GM23338 (cell line): ENCODE results near the gene TIRAP. TPM values are rescaled to one million over a fixed set of nuclear protein-coding genes. Genes with fewer than 3 reads are reported as not detected.

Experiments used
- ATAC-seq: fragments of 200-7000 bp; cut with Tn5 transposase; 3 replicates; pipeline ENCODE4 v1.9.1; 2020
- DNase-seq: peaks from one replicate; pipeline ENCODE4 v3.0.0-alpha.2; 2015; ENCODE audit warnings: low spot score
- H2AFZ ChIP-seq: fragments of 200-600 bp; sonication (generic); 2 replicates; pipeline ENCODE4 v1.8.0; 2016; ENCODE audit warnings: antibody characterized with exemption, mild to moderate bottlenecking, moderate library complexity
- H3F3A ChIP-seq: fragments of 200-600 bp; sonication (generic); replicated peaks from 2 replicates; pipeline ENCODE4 v1.8.0; 2017; ENCODE audit warnings: antibody characterized with exemption, mixed run types, low read depth
- H3K27ac ChIP-seq: fragments of 200-600 bp; sonication (generic); 2 replicates; pipeline ENCODE4 v1.6.1; 2016; ENCODE audit warnings: low read depth
- H3K27me3 ChIP-seq: fragments of 200-600 bp; sonication (generic); 2 replicates; pipeline ENCODE4 v1.8.0; 2016; ENCODE audit warnings: mild to moderate bottlenecking, mixed run types, moderate library complexity; ENCODE audit not compliant: insufficient read depth
- H3K36me3 ChIP-seq: fragments of 200-600 bp; sonication (generic); 2 replicates; pipeline ENCODE4 v1.8.0; 2016; ENCODE audit warnings: mild to moderate bottlenecking; ENCODE audit not compliant: insufficient read depth
- H3K4me1 ChIP-seq: fragments of 200-600 bp; sonication (generic); 2 replicates; pipeline ENCODE4 v1.8.0; 2016; ENCODE audit warnings: mild to moderate bottlenecking, moderate library complexity; ENCODE audit not compliant: insufficient read depth
- H3K4me2 ChIP-seq: fragments of 200-600 bp; sonication (generic); 2 replicates; pipeline ENCODE4 v1.7.1; 2017; ENCODE audit warnings: mixed run types
- H3K4me3 ChIP-seq: fragments of 200-600 bp; sonication (generic); 2 replicates; pipeline ENCODE4 v1.6.1; 2016; ENCODE audit warnings: mixed run types
- H3K79me2 ChIP-seq: fragments of 200-600 bp; sonication (generic); replicated peaks from 2 replicates; pipeline ENCODE4 v1.8.0; 2017; ENCODE audit warnings: mild to moderate bottlenecking; ENCODE audit not compliant: insufficient read depth
- H3K9me2 ChIP-seq: fragments of 200-600 bp; sonication (generic); 2 replicates; pipeline ENCODE4 v1.8.0; 2017; ENCODE audit not compliant: insufficient read depth
- H4K20me1 ChIP-seq: fragments of 200-600 bp; sonication (generic); replicated peaks from 2 replicates; pipeline ENCODE4 v1.8.0; 2017; ENCODE audit warnings: mild to moderate bottlenecking; ENCODE audit not compliant: insufficient read depth
- H3K27ac Mint-ChIP-seq: 2 replicates; pipeline ENCODE4 v1.8.0; 2020; ENCODE audit warnings: inconsistent platforms, mild to moderate bottlenecking, moderate library complexity, mixed read lengths
- H3K27me3 Mint-ChIP-seq: 3 replicates; pipeline ENCODE4 v1.8.0; 2022; ENCODE audit warnings: low read depth, mild to moderate bottlenecking, moderate library complexity, mixed read lengths, inconsistent platforms; ENCODE audit not compliant: insufficient read depth, poor library complexity
- H3K36me3 Mint-ChIP-seq: 3 replicates; pipeline ENCODE4 v1.8.0; 2021; ENCODE audit warnings: low read depth, mild to moderate bottlenecking, inconsistent platforms, moderate library complexity, mixed read lengths
- H3K4me1 Mint-ChIP-seq: 3 replicates; pipeline ENCODE4 v1.8.0; 2020; ENCODE audit warnings: mild to moderate bottlenecking, inconsistent platforms, mixed read lengths
- H3K4me3 Mint-ChIP-seq: 3 replicates; pipeline ENCODE4 v1.8.0; 2021; ENCODE audit warnings: moderate library complexity, mild to moderate bottlenecking, inconsistent platforms, mixed read lengths
- H3K9me3 Mint-ChIP-seq: 3 replicates; pipeline ENCODE4 v1.8.0; 2020; ENCODE audit warnings: moderate library complexity, mild to moderate bottlenecking, inconsistent platforms, mixed read lengths
- CTCF ChIP-seq, 2 experiments: fragments of 200-600 bp in 1 of 2; sonication (generic) in 1 of 2; conservative IDR thresholded peaks; 2 replicates each; pipeline versions ENCODE4 v1.5.1 to v1.6.1; 2016 to 2017; ENCODE audit warnings: antibody characterized with exemption in 2 of 2, low read depth in 2 of 2, mild to moderate bottlenecking in 2 of 2, moderate library complexity in 1 of 2
- ETS1 ChIP-seq: IDR thresholded peaks from 2 replicates; pipeline ENCODE4 v1.6.1; 2016; ENCODE audit warnings: antibody characterized with exemption
- EZH2 ChIP-seq: fragments of 200-600 bp; sonication (generic); IDR thresholded peaks from one replicate; pipeline ENCODE4 v1.8.0; 2017; ENCODE audit warnings: antibody characterized with exemption, mild to moderate bottlenecking, low read depth; ENCODE audit not compliant: unreplicated experiment
- EZH2phosphoT487 ChIP-seq: fragments of 200-600 bp; sonication (generic); IDR thresholded peaks from one replicate; pipeline ENCODE4 v1.8.1; 2018; ENCODE audit warnings: antibody characterized with exemption; ENCODE audit not compliant: unreplicated experiment
- STAT1 ChIP-seq: IDR thresholded peaks from one replicate; pipeline ENCODE4 v1.6.1; 2016; ENCODE audit warnings: antibody characterized with exemption; ENCODE audit not compliant: unreplicated experiment
- ZNF331 ChIP-seq: fragments of 250-450 bp; sonication (Bioruptor Pico); IDR thresholded peaks from 2 replicates; pipeline ENCODE4 v1.5.0; 2020; ENCODE audit warnings: low read depth, mild to moderate bottlenecking, moderate library complexity
- ZNF462 ChIP-seq: fragments of 250-450 bp; sonication (Bioruptor Pico); IDR thresholded peaks from 2 replicates; pipeline ENCODE4 v1.5.0; 2020; ENCODE audit warnings: mild to moderate bottlenecking, moderate library complexity
- polyA plus RNA-seq: library from polyadenylated mRNA; unstranded; fragments of >200 nt; fragmentation: Nextera tagmentation; extraction: Ambion mirVana; gene quantifications from 2 replicates; pipeline ENCODE4 v1.2.1, GENCODE V29; 2016
- total RNA-seq: library from RNA; depleted of rRNA; stranded (reverse); fragments of >200 nt; shearing (Covaris generic); gene quantifications from 2 replicates; pipeline ENCODE4 v1.2.3, GENCODE V29; 2014

TIRAP gene
- total and polyA plus RNA-seq, 2 experiments from 2014 or later, result 1.1 to 3.4 TPM

- DNase-seq (no peak), ATAC-seq (no peak)
- no peak overlapping the region for H3K4me2 ChIP-seq
- no peaks in the 10 kb centered on the region for H4K20me1 ChIP-seq
- H3K27me3 ChIP-seq, result no peaks in the 10 kb centered on the region
- H3K9me2 ChIP-seq, result no peaks in the 10 kb centered on the region
- TF ChIP-seq EZH2 (no peak), STAT1 (no peak)
- Mint-ChIP-seq H3K9me3 (no peaks in the 10 kb centered on the region), H3K27ac (no peak overlapping the region), H3K27me3 (peaks cover 10% of the 10 kb centered on the region), H3K4me3 (no peak overlapping the region), H3K4me1 (peaks cover 23% of the 10 kb centered on the region), H3K36me3 (peaks cover 9% of the 10 kb centered on the region; the same call in 2 of the 3 replicates)
- peak overlapping the region; percentile 50; the same call in 1 of the 2 replicates for H3K27ac ChIP-seq
- peaks cover 5% of the 10 kb centered on the region for H3K4me1 ChIP-seq
- H3K36me3 ChIP-seq, result no peaks in the 10 kb centered on the region
- no peaks in the 10 kb centered on the region for H3K79me2 ChIP-seq
- H3K4me3 ChIP-seq, result no peak overlapping the region
- no peak overlapping the region for H2AFZ ChIP-seq
- H3F3A ChIP-seq, result no peaks in the 10 kb centered on the region
Measured at GRCh38 chr11:126335463-126335760, 52.5 kb downstream of the TIRAP start.

GRCh38 chr11:126336138-126336541, 53.2 kb downstream of the TIRAP start:
- TF ChIP-seq STAT1, result no peak
- TF ChIP-seq ZNF331, result no peak
- TF ChIP-seq ETS1, result no peak
- no peak for TF ChIP-seq CTCF (conservative IDR thresholded peaks at IDR 0.05; ENCODE audit: low read depth in 2 of 2)
- TF ChIP-seq EZH2, result no peak
- no peak for TF ChIP-seq ZNF462 (CRISPR knock-in tag)
- no peak for TF ChIP-seq EZH2phosphoT487
- Mint-ChIP-seq H3K4me1 (peaks cover 27% of the 10 kb centered on the region), H3K27ac (peak overlapping the region; percentile 81), H3K4me3 (no peak overlapping the region; the same call in 2 of the 3 replicates), H3K36me3 (peaks cover 10% of the 10 kb centered on the region), H3K27me3 (peaks cover 10% of the 10 kb centered on the region), H3K9me3 (no peaks in the 10 kb centered on the region)
- DNase-seq (no peak), ATAC-seq (no peak; the same call in 2 of the 3 replicates)
- H3K79me2 ChIP-seq, result no peaks in the 10 kb centered on the region
- H3K4me1 ChIP-seq, result peaks cover 5% of the 10 kb centered on the region
- no peaks in the 10 kb centered on the region for H4K20me1 ChIP-seq
- no peak overlapping the region for H2AFZ ChIP-seq
- H3K27ac ChIP-seq, result peak overlapping the region; percentile 50; the same call in 1 of the 2 replicates
- peak overlapping the region; percentile 21; the same call in 1 of the 2 replicates for H3K4me2 ChIP-seq
- no peaks in the 10 kb centered on the region for H3K27me3 ChIP-seq
- no peaks in the 10 kb centered on the region for H3K36me3 ChIP-seq
- H3K9me2 ChIP-seq, result no peaks in the 10 kb centered on the region
- H3K4me3 ChIP-seq, result no peak overlapping the region
- no peaks in the 10 kb centered on the region for H3F3A ChIP-seq
